ENCODE results near the gene DHODH.

DNA sequence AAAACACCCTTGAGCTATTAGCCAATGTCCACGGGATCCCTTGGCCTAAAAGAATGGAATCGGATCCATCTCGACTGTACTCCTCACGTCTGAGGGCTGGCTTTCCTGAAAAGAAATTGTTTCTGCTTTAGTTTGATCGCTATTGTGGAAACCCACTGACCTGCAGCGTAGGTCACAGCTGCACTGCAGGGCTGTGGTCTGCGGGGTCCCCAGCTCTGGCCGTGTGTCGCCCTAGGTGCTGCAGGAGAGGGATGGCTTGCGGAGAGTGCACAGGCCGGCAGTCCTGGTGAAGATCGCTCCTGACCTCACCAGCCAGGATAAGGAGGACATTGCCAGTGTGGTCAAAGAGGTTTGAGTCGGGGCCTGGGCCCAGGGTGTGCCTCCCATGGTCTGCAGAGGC lies 13.6 kb downstream of the DHODH start:
- TF ChIP-seq, protein P1, sequence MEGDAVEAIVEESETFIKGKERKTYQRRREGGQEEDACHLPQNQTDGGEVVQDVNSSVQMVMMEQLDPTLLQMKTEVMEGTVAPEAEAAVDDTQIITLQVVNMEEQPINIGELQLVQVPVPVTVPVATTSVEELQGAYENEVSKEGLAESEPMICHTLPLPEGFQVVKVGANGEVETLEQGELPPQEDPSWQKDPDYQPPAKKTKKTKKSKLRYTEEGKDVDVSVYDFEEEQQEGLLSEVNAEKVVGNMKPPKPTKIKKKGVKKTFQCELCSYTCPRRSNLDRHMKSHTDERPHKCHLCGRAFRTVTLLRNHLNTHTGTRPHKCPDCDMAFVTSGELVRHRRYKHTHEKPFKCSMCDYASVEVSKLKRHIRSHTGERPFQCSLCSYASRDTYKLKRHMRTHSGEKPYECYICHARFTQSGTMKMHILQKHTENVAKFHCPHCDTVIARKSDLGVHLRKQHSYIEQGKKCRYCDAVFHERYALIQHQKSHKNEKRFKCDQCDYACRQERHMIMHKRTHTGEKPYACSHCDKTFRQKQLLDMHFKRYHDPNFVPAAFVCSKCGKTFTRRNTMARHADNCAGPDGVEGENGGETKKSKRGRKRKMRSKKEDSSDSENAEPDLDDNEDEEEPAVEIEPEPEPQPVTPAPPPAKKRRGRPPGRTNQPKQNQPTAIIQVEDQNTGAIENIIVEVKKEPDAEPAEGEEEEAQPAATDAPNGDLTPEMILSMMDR (IDR thresholded peaks at IDR 0.05): no peak
- TF ChIP-seq ZFX (IDR thresholded peaks at IDR 0.05; ENCODE audit: borderline replicate concordance): no peak
